GM23338 (cell line): ENCODE data around the gene STK4.

Experiments used
- CREB1 ChIP-seq: fragments of 250-450 bp; sonication (Bioruptor Pico); IDR thresholded peaks from 2 replicates; pipeline ENCODE4 v1.5.0; 2020; ENCODE audit warnings: low read depth, mild to moderate bottlenecking, moderate library complexity
- ETS1 ChIP-seq: IDR thresholded peaks from 2 replicates; pipeline ENCODE4 v1.6.1; 2016; ENCODE audit warnings: antibody characterized with exemption
- EZH2 ChIP-seq: fragments of 200-600 bp; sonication (generic); IDR thresholded peaks from one replicate; pipeline ENCODE4 v1.8.0; 2017; ENCODE audit warnings: antibody characterized with exemption, mild to moderate bottlenecking, low read depth; ENCODE audit not compliant: unreplicated experiment
- EZH2phosphoT487 ChIP-seq: fragments of 200-600 bp; sonication (generic); IDR thresholded peaks from one replicate; pipeline ENCODE4 v1.8.1; 2018; ENCODE audit warnings: antibody characterized with exemption; ENCODE audit not compliant: unreplicated experiment
- JUNB ChIP-seq: IDR thresholded peaks from one replicate; pipeline ENCODE4 v1.6.1; 2016; ENCODE audit warnings: antibody characterized with exemption; ENCODE audit not compliant: unreplicated experiment
- NANOG ChIP-seq: IDR thresholded peaks from 2 replicates; pipeline ENCODE4 v1.6.1; 2016; ENCODE audit warnings: antibody characterized with exemption, borderline replicate concordance
- POLR2AphosphoS5 ChIP-seq: IDR thresholded peaks from 2 replicates; pipeline ENCODE4 v1.6.1; 2016; ENCODE audit warnings: antibody characterized with exemption, low read depth
- STAT1 ChIP-seq: IDR thresholded peaks from one replicate; pipeline ENCODE4 v1.6.1; 2016; ENCODE audit warnings: antibody characterized with exemption; ENCODE audit not compliant: unreplicated experiment
- ZNF114 ChIP-seq: fragments of 250-450 bp; sonication (Bioruptor Pico); IDR thresholded peaks from 2 replicates; pipeline ENCODE4 v1.5.0; 2020; ENCODE audit warnings: mild to moderate bottlenecking, moderate library complexity
- ZNF331 ChIP-seq: fragments of 250-450 bp; sonication (Bioruptor Pico); IDR thresholded peaks from 2 replicates; pipeline ENCODE4 v1.5.0; 2020; ENCODE audit warnings: low read depth, mild to moderate bottlenecking, moderate library complexity
- TF ChIP-seq, protein P1 (sequence below), 2 experiments: fragments of 200-600 bp in 1 of 2; sonication (generic) in 1 of 2; conservative IDR thresholded peaks; 2 replicates each; pipeline versions ENCODE4 v1.5.1 to v1.6.1; 2016 to 2017; ENCODE audit warnings: antibody characterized with exemption in 2 of 2, low read depth in 2 of 2, mild to moderate bottlenecking in 2 of 2, moderate library complexity in 1 of 2
- TF ChIP-seq, protein P2 (sequence below): IDR thresholded peaks from one replicate; pipeline ENCODE4 v1.6.1; 2018; ENCODE audit warnings: antibody characterized with exemption; ENCODE audit not compliant: unreplicated experiment

- no peak for TF ChIP-seq EZH2phosphoT487
- TF ChIP-seq JUNB, result no peak
- TF ChIP-seq, protein P1, sequence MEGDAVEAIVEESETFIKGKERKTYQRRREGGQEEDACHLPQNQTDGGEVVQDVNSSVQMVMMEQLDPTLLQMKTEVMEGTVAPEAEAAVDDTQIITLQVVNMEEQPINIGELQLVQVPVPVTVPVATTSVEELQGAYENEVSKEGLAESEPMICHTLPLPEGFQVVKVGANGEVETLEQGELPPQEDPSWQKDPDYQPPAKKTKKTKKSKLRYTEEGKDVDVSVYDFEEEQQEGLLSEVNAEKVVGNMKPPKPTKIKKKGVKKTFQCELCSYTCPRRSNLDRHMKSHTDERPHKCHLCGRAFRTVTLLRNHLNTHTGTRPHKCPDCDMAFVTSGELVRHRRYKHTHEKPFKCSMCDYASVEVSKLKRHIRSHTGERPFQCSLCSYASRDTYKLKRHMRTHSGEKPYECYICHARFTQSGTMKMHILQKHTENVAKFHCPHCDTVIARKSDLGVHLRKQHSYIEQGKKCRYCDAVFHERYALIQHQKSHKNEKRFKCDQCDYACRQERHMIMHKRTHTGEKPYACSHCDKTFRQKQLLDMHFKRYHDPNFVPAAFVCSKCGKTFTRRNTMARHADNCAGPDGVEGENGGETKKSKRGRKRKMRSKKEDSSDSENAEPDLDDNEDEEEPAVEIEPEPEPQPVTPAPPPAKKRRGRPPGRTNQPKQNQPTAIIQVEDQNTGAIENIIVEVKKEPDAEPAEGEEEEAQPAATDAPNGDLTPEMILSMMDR (conservative IDR thresholded peaks at IDR 0.05; ENCODE audit: low read depth in 2 of 2), result no peak
- no peak for TF ChIP-seq POLR2AphosphoS5
- no peak for TF ChIP-seq EZH2
- TF ChIP-seq, protein P2, sequence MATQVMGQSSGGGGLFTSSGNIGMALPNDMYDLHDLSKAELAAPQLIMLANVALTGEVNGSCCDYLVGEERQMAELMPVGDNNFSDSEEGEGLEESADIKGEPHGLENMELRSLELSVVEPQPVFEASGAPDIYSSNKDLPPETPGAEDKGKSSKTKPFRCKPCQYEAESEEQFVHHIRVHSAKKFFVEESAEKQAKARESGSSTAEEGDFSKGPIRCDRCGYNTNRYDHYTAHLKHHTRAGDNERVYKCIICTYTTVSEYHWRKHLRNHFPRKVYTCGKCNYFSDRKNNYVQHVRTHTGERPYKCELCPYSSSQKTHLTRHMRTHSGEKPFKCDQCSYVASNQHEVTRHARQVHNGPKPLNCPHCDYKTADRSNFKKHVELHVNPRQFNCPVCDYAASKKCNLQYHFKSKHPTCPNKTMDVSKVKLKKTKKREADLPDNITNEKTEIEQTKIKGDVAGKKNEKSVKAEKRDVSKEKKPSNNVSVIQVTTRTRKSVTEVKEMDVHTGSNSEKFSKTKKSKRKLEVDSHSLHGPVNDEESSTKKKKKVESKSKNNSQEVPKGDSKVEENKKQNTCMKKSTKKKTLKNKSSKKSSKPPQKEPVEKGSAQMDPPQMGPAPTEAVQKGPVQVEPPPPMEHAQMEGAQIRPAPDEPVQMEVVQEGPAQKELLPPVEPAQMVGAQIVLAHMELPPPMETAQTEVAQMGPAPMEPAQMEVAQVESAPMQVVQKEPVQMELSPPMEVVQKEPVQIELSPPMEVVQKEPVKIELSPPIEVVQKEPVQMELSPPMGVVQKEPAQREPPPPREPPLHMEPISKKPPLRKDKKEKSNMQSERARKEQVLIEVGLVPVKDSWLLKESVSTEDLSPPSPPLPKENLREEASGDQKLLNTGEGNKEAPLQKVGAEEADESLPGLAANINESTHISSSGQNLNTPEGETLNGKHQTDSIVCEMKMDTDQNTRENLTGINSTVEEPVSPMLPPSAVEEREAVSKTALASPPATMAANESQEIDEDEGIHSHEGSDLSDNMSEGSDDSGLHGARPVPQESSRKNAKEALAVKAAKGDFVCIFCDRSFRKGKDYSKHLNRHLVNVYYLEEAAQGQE, result no peak
- TF ChIP-seq ETS1, result no peak
- TF ChIP-seq CREB1 (CRISPR knock-in tag), result no peak
- TF ChIP-seq STAT1, result no peak
- no peak for TF ChIP-seq ZNF331 (CRISPR knock-in tag)
- no peak for TF ChIP-seq NANOG
- no peak for TF ChIP-seq ZNF114 (CRISPR knock-in tag)
Measured at GRCh38 chr20:45103072-45103471, 136.8 kb downstream of the STK4 start.
